IMR-90 (cell line): ENCODE results near the gene MTFR1L. TPM values are rescaled to one million over a fixed set of nuclear protein-coding genes. Genes with fewer than 3 reads are reported as not detected.

Source experiments
- ATAC-seq: fragments of 200-7000 bp; cut with Tn5 transposase; 2 replicates; pipeline ENCODE4 v1.9.1; 2020; ENCODE audit warnings: low read depth, mild to moderate bottlenecking, moderate library complexity
- BruUV-seq: library from RNA; stranded (reverse); fragments of 400-500 nt; replicated peaks from 2 replicates; lab custom pipeline; 2021; lab: Mats Ljungman, UMichigan
- CTCF ChIA-PET: fragments of 300-600 bp; formaldehyde crosslinking; extraction: SDS; loops from one replicate; lab custom pipeline; 2021; ENCODE audit warnings: antibody characterized with exemption; lab: Yijun Ruan, JAX
- POLR2A ChIA-PET: fragments of 300-600 bp; sonication (Branson Sonifier 250); formaldehyde crosslinking; loops from one replicate; lab custom pipeline; 2022; ENCODE audit warnings: antibody characterized with exemption; ENCODE audit not compliant: unreplicated experiment; lab: Charles Lee
- DNase-seq: peaks from one replicate; pipeline ENCODE4 v3.0.0; 2013
- H2AFZ ChIP-seq: replicated peaks from 2 replicates; pipeline ENCODE3; 2013; ENCODE audit warnings: low read length, mild to moderate bottlenecking; ENCODE audit not compliant: poor library complexity
- H2AK5ac ChIP-seq: 2 replicates; pipeline ENCODE4 v1.6.1; 2013; ENCODE audit warnings: low read depth, low read length, inconsistent platforms
- H2AK9ac ChIP-seq: replicated peaks from 2 replicates; pipeline ENCODE3; 2013; ENCODE audit warnings: mild to moderate bottlenecking, low read depth, low read length, moderate library complexity; ENCODE audit not compliant: poor library complexity
- H2BK120ac ChIP-seq: 2 replicates; pipeline ENCODE4 v1.6.1; 2013; ENCODE audit warnings: low read depth, low read length, inconsistent platforms
- H2BK15ac ChIP-seq: 3 replicates; pipeline ENCODE4 v1.6.1; 2013; ENCODE audit warnings: low read depth, low read length, inconsistent platforms
- H2BK20ac ChIP-seq: 2 replicates; pipeline ENCODE4 v1.6.1; 2013; ENCODE audit warnings: low read depth, mild to moderate bottlenecking, inconsistent platforms, low read length, moderate library complexity
- H2BK5ac ChIP-seq: 2 replicates; pipeline ENCODE4 v1.6.1; 2013; ENCODE audit warnings: mild to moderate bottlenecking, low read depth, low read length, inconsistent platforms; ENCODE audit not compliant: poor library complexity, severe bottlenecking
- H3K14ac ChIP-seq: replicated peaks from 2 replicates; pipeline ENCODE4 v1.6.1; 2013; ENCODE audit warnings: low read depth, low read length, inconsistent platforms
- H3K18ac ChIP-seq: 2 replicates; pipeline ENCODE4 v1.6.1; 2013; ENCODE audit warnings: low read depth, low read length, control low read depth
- H3K23ac ChIP-seq: 2 replicates; pipeline ENCODE4 v1.6.1; 2013; ENCODE audit warnings: low read depth, low read length, inconsistent platforms
- H3K27ac ChIP-seq: 2 replicates; pipeline ENCODE4 v1.5.1; 2013; ENCODE audit warnings: mild to moderate bottlenecking, control low read depth, low read length; ENCODE audit not compliant: insufficient read depth
- H3K27me3 ChIP-seq: 2 replicates; pipeline ENCODE4 v1.6.1; 2013; ENCODE audit warnings: low read length; ENCODE audit not compliant: control insufficient read depth, insufficient read depth
- H3K36me3 ChIP-seq: 2 replicates; pipeline ENCODE4 v1.6.1; 2013; ENCODE audit warnings: low read length, mixed read lengths; ENCODE audit not compliant: control insufficient read depth, insufficient read depth
- H3K4ac ChIP-seq: 2 replicates; pipeline ENCODE4 v1.6.1; 2013; ENCODE audit warnings: low read depth, low read length, inconsistent platforms
- H3K4me1 ChIP-seq: 2 replicates; pipeline ENCODE4 v1.6.1; 2013; ENCODE audit warnings: low read length, mixed read lengths; ENCODE audit not compliant: control insufficient read depth, insufficient read depth
- H3K4me2 ChIP-seq: 2 replicates; pipeline ENCODE4 v1.6.1; 2013; ENCODE audit warnings: low read depth, mild to moderate bottlenecking, control low read depth, low read length, moderate library complexity
- H3K4me3 ChIP-seq: 2 replicates; pipeline ENCODE4 v1.5.1; 2013; ENCODE audit warnings: low read depth, mild to moderate bottlenecking, control low read depth, low read length, moderate library complexity; ENCODE audit not compliant: insufficient read depth
- H3K56ac ChIP-seq: 2 replicates; pipeline ENCODE4 v1.6.1; 2013; ENCODE audit warnings: low read length, inconsistent platforms; ENCODE audit not compliant: insufficient read depth; ENCODE audit errors: extremely low read depth
- H3K79me1 ChIP-seq, 2 experiments: 2 replicates each; pipeline ENCODE4 v1.6.1; 2013; ENCODE audit warnings: low read length in 2 of 2, inconsistent platforms in 1 of 2, low read depth in 1 of 2
- H3K9ac ChIP-seq: 2 replicates; pipeline ENCODE4 v1.6.1; 2013; ENCODE audit warnings: low read depth, low read length, control low read depth
- H3K9me1 ChIP-seq: 2 replicates; pipeline ENCODE4 v1.6.1; 2013; ENCODE audit warnings: low read length, inconsistent platforms; ENCODE audit not compliant: insufficient read depth
- H3K9me3 ChIP-seq: 2 replicates; pipeline ENCODE4 v1.6.1; 2013; ENCODE audit warnings: low read length; ENCODE audit not compliant: control insufficient read depth, insufficient read depth
- H4K20me1 ChIP-seq: 2 replicates; pipeline ENCODE4 v1.6.1; 2013; ENCODE audit warnings: low read length, inconsistent platforms; ENCODE audit not compliant: insufficient read depth
- H4K5ac ChIP-seq: 2 replicates; pipeline ENCODE4 v1.6.1; 2013; ENCODE audit warnings: mild to moderate bottlenecking, low read depth, low read length, control low read depth
- H4K8ac ChIP-seq, 2 experiments: 2 replicates each; pipeline ENCODE4 v1.6.1; 2013; ENCODE audit warnings: low read depth in 2 of 2, low read length in 2 of 2, control low read depth in 1 of 2, inconsistent platforms in 1 of 2
- H4K91ac ChIP-seq: 2 replicates; pipeline ENCODE4 v1.6.1; 2013; ENCODE audit warnings: low read depth, low read length, inconsistent platforms; ENCODE audit not compliant: insufficient read depth
- BHLHE40 ChIP-seq: fragments of 150-350 bp; IDR thresholded peaks from 2 replicates; pipeline ENCODE4 v1.6.1; 2016; ENCODE audit warnings: mild to moderate bottlenecking, low read depth, low read length
- CEBPB ChIP-seq: IDR thresholded peaks from 2 replicates; pipeline ENCODE4 v1.6.1; 2012; ENCODE audit warnings: low read depth, low read length, improper control_type of control experiment
- CHD1 ChIP-seq: IDR thresholded peaks from 2 replicates; pipeline ENCODE4 v1.6.1; 2012; ENCODE audit warnings: low read depth, low read length, improper control_type of control experiment
- FOS ChIP-seq: fragments of 150-350 bp; IDR thresholded peaks from 2 replicates; pipeline ENCODE4 v1.6.1; 2016; ENCODE audit warnings: low read depth, low read length
- MAFK ChIP-seq: IDR thresholded peaks from 2 replicates; pipeline ENCODE4 v1.6.1; 2012; ENCODE audit warnings: low read depth, low read length, improper control_type of control experiment
- MAZ ChIP-seq: IDR thresholded peaks from 2 replicates; pipeline ENCODE4 v1.6.1; 2012; ENCODE audit warnings: low read depth, mild to moderate bottlenecking, low read length, improper control_type of control experiment, moderate library complexity, borderline replicate concordance
- MXI1 ChIP-seq: IDR thresholded peaks from 2 replicates; pipeline ENCODE4 v1.6.1; 2012; ENCODE audit warnings: low read depth, mild to moderate bottlenecking, low read length, moderate library complexity, borderline replicate concordance
- NFE2L2 ChIP-seq: fragments of 150-350 bp; IDR thresholded peaks from 2 replicates; pipeline ENCODE4 v1.6.1; 2016; ENCODE audit warnings: low read depth, mild to moderate bottlenecking, low read length
- POLR2A ChIP-seq: IDR thresholded peaks from 2 replicates; pipeline ENCODE4 v1.6.1; 2012; ENCODE audit warnings: mild to moderate bottlenecking, low read depth, low read length
- RAD21 ChIP-seq: IDR thresholded peaks from 2 replicates; pipeline ENCODE4 v1.6.1; 2012; ENCODE audit warnings: low read length, improper control_type of control experiment
- RCOR1 ChIP-seq: IDR thresholded peaks from 2 replicates; pipeline ENCODE4 v1.6.1; 2012; ENCODE audit warnings: mild to moderate bottlenecking, low read length, improper control_type of control experiment; ENCODE audit not compliant: insufficient replicate concordance
- RFX5 ChIP-seq: IDR thresholded peaks from 2 replicates; pipeline ENCODE4 v1.8.0; 2012; ENCODE audit warnings: low read depth, mild to moderate bottlenecking, low read length, moderate library complexity
- SMC3 ChIP-seq: fragments of 150-350 bp; IDR thresholded peaks from 2 replicates; pipeline ENCODE4 v1.6.1; 2016; ENCODE audit warnings: low read depth, mild to moderate bottlenecking, antibody characterized with exemption, low read length, moderate library complexity
- WGBS, 2 experiments: methylation state at CpG; one replicate each; pipeline versions ENCODE4 v1.1.5 to v1.1.7; 2013; ENCODE audit warnings: missing lambda C conversion rate in 2 of 2; ENCODE audit not compliant: insufficient read length in 1 of 2; ENCODE audit errors: extremely low coverage in 2 of 2; 5-methylcytosine and 5-hydroxymethylcytosine counted together
- dilution Hi-C: fragments of 300-500 bp; cut with HindIII; formaldehyde crosslinking; loops from one replicate; pipeline ENCODE4 v1.14.3; 2018; ENCODE audit warnings: low sequenced_read_pairs; ENCODE audit not compliant: unreplicated experiment
- in situ Hi-C: fragments of 300-500 bp; cut with MboI; formaldehyde crosslinking; loops from 3 replicates; pipeline ENCODE4 v1.14.3; 2019; ENCODE audit warnings: low sequenced_read_pairs, inconsistent platforms, mixed read lengths
- intact Hi-C: fragments of 100-400 bp; cut with micrococcal nuclease; formaldehyde crosslinking; loops from 2 replicates; pipeline ENCODE4 v1.10.0; 2022
- polyA plus RNA-seq, 3 experiments: library from polyadenylated mRNA; depleted of rRNA; stranded (reverse); fragments of >200 nt; gene quantifications; 2 replicates each; pipeline ENCODE4 v1.2.3, GENCODE V29; 2012; ENCODE audit warnings: low replicate concordance in 1 of 3
- total RNA-seq: library from RNA; depleted of rRNA; stranded (reverse); fragments of >200 nt; gene quantifications from 2 replicates; pipeline ENCODE4 v1.2.3, GENCODE V29; 2012
- TF ChIP-seq, protein P1 (sequence below): fragments of 150-350 bp; IDR thresholded peaks from 2 replicates; pipeline ENCODE4 v1.6.1; 2017; ENCODE audit warnings: mild to moderate bottlenecking, antibody characterized with exemption, low read length, low read depth
- TF ChIP-seq, protein P2 (sequence below): conservative IDR thresholded peaks from 2 replicates; pipeline ENCODE4 v1.5.1; 2012; ENCODE audit warnings: mild to moderate bottlenecking, low read depth, low read length, improper control_type of control experiment
- TF ChIP-seq, protein P3 (sequence below): fragments of 150-350 bp; IDR thresholded peaks from 2 replicates; pipeline ENCODE4 v1.6.1; 2016; ENCODE audit warnings: low read depth, mild to moderate bottlenecking, low read length, moderate library complexity, borderline replicate concordance

MTFR1L gene
- total and polyA plus RNA-seq, 2 of the 4 experiments (the other 2 are of a cell fraction) = 69.1 to 69.7 TPM

DNA sequence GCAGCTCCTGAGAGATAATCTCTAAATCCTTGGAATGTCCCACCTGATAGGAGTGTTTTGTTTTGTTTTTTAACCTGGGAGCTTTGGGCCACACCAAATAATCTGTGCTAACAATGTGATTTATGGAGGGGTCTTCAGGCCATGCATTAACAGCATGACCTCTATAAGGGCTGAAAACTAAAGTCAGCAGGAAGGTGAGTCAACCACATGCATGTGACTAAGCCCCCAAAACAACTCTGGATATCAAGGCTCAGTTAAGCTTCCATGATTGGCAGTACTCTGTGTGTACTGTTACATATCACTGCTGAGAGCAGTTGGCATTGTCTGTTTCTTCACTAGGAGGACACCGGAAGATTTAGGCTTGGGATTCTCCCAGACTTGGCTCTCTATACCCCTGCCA lies 28.8 kb downstream of the MTFR1L start:
- BruUV-seq = no TSS peak
- no peak overlapping the region for H3K4me2 ChIP-seq
- no peaks in the 10 kb centered on the region for H3K36me3 ChIP-seq
- peaks cover 4% of the 10 kb centered on the region; the same call in 1 of the 2 replicates for H3K9me1 ChIP-seq
- no peak overlapping the region for H2BK5ac ChIP-seq
- no peak for TF ChIP-seq POLR2A
- no peak for TF ChIP-seq FOS
- TF ChIP-seq NFE2L2 = no peak
- TF ChIP-seq, protein P1, sequence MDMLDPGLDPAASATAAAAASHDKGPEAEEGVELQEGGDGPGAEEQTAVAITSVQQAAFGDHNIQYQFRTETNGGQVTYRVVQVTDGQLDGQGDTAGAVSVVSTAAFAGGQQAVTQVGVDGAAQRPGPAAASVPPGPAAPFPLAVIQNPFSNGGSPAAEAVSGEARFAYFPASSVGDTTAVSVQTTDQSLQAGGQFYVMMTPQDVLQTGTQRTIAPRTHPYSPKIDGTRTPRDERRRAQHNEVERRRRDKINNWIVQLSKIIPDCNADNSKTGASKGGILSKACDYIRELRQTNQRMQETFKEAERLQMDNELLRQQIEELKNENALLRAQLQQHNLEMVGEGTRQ = no peak
- no peak for TF ChIP-seq MAZ
- TF ChIP-seq SMC3 = no peak
- TF ChIP-seq CEBPB = no peak
- no peak for TF ChIP-seq RAD21
- no peak for TF ChIP-seq BHLHE40
- no peak for TF ChIP-seq RCOR1
- TF ChIP-seq, protein P2, sequence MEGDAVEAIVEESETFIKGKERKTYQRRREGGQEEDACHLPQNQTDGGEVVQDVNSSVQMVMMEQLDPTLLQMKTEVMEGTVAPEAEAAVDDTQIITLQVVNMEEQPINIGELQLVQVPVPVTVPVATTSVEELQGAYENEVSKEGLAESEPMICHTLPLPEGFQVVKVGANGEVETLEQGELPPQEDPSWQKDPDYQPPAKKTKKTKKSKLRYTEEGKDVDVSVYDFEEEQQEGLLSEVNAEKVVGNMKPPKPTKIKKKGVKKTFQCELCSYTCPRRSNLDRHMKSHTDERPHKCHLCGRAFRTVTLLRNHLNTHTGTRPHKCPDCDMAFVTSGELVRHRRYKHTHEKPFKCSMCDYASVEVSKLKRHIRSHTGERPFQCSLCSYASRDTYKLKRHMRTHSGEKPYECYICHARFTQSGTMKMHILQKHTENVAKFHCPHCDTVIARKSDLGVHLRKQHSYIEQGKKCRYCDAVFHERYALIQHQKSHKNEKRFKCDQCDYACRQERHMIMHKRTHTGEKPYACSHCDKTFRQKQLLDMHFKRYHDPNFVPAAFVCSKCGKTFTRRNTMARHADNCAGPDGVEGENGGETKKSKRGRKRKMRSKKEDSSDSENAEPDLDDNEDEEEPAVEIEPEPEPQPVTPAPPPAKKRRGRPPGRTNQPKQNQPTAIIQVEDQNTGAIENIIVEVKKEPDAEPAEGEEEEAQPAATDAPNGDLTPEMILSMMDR = no peak
- no peak for TF ChIP-seq RFX5
- TF ChIP-seq, protein P3, sequence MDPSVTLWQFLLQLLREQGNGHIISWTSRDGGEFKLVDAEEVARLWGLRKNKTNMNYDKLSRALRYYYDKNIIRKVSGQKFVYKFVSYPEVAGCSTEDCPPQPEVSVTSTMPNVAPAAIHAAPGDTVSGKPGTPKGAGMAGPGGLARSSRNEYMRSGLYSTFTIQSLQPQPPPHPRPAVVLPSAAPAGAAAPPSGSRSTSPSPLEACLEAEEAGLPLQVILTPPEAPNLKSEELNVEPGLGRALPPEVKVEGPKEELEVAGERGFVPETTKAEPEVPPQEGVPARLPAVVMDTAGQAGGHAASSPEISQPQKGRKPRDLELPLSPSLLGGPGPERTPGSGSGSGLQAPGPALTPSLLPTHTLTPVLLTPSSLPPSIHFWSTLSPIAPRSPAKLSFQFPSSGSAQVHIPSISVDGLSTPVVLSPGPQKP = no peak
- no peak for TF ChIP-seq CHD1
- TF ChIP-seq MXI1 = no peak
- no peak for TF ChIP-seq MAFK
- H3K27me3 ChIP-seq = no peaks in the 10 kb centered on the region
- peak overlapping the region; percentile 80 for H2AFZ ChIP-seq
- dilution Hi-C loops (no loop called here), in situ Hi-C loops (no loop called here), intact Hi-C loops (no loop called here)
- peaks cover 7 to 14% of the 10 kb centered on the region in 2 experiments; a peak in 3 of 4 replicates for H3K79me1 ChIP-seq
- WGBS, 2 experiments = no CpG with 5 or more reads among the region's 1 CpG
- no peak overlapping the region for H3K4ac ChIP-seq
- 0 out of 2 replicates have a peak overlapping the region, but pooled peaks have one; percentile 1 for H2BK20ac ChIP-seq
- ATAC-seq = no peak
- POLR2A ChIA-PET = interaction anchor here (0.6 kb wide), 1 partner anchor 47 kb away, joined by 6 read pairs; no protein-coding TSS in a partner anchor
- CTCF ChIA-PET = interaction anchor here (1.3 kb wide), 1 partner anchor 47 kb away, joined by 4 read pairs; no protein-coding TSS in a partner anchor
- H2BK120ac ChIP-seq = peak overlapping the region; percentile 40; the same call in 1 of the 2 replicates
- no peak overlapping the region for H3K56ac ChIP-seq
- H3K23ac ChIP-seq = peak overlapping the region; percentile 72; the same call in 1 of the 2 replicates
- H4K8ac ChIP-seq = peak overlapping the region in 1 of 2 experiments; percentile 26; a peak in 1 of 4 replicates
- no peak overlapping the region for H2BK15ac ChIP-seq
- H3K27ac ChIP-seq = no peak overlapping the region
- H3K4me1 ChIP-seq = peaks cover 3% of the 10 kb centered on the region; the same call in 1 of the 2 replicates
- peak; percentile 30 for DNase-seq
- H3K18ac ChIP-seq = no peak overlapping the region
- H3K9me3 ChIP-seq = no peaks in the 10 kb centered on the region
- H3K9ac ChIP-seq = no peak overlapping the region
- H4K91ac ChIP-seq = no peak overlapping the region
- peak overlapping the region; percentile 10; the same call in 1 of the 2 replicates for H3K14ac ChIP-seq
- H4K5ac ChIP-seq = peak overlapping the region; percentile 49
- no peak overlapping the region for H3K4me3 ChIP-seq
- H2AK9ac ChIP-seq = no peak overlapping the region
- no peak overlapping the region for H2AK5ac ChIP-seq
- no peaks in the 10 kb centered on the region for H4K20me1 ChIP-seq
